Measurements from ENCODE around the gene LRRC1.

The LRRC1 gene

DNA sequence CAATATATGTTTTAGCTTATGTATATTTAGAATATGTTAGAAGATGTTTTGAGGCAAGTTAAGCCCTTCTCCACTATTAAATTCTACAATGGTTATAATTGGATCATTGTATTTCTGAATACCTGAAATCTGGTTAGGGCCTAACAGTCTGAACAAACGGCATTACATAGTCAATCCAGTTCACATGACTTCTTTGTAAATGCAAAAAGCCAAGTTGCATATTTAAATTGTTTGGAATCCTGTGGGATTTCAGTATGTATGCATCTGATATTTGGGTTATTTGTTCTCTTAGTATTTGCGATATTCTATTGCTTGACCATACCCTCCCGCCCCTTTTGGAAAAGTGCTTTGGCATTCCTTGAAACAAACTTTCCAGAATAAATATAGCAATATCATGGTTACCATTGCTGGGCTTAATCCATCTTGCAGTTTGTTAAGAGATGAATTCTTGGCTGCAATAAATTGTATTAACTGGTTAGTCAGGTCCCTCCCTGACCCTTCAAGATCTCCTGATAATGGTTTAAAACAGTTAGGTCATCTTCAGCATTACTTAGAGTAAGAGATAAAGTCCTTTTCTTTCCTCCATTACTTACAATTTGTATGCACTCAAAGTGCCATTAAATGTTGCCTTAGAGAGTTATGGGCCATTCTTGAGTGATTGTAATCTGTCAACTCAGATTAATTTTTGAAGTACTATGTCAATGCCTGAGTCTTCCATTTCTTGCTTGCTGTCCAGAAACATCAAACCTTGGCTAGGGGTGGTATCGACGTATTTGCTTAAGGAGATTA lies 36.5 kb downstream of the LRRC1 start:
- TF ChIP-seq, protein P1, sequence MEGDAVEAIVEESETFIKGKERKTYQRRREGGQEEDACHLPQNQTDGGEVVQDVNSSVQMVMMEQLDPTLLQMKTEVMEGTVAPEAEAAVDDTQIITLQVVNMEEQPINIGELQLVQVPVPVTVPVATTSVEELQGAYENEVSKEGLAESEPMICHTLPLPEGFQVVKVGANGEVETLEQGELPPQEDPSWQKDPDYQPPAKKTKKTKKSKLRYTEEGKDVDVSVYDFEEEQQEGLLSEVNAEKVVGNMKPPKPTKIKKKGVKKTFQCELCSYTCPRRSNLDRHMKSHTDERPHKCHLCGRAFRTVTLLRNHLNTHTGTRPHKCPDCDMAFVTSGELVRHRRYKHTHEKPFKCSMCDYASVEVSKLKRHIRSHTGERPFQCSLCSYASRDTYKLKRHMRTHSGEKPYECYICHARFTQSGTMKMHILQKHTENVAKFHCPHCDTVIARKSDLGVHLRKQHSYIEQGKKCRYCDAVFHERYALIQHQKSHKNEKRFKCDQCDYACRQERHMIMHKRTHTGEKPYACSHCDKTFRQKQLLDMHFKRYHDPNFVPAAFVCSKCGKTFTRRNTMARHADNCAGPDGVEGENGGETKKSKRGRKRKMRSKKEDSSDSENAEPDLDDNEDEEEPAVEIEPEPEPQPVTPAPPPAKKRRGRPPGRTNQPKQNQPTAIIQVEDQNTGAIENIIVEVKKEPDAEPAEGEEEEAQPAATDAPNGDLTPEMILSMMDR (IDR thresholded peaks at IDR 0.05; ENCODE audit: extremely low read depth, missing control alignments) = no peak
- DNase-seq (ENCODE audit: low spot score) = no peak

DNA sequence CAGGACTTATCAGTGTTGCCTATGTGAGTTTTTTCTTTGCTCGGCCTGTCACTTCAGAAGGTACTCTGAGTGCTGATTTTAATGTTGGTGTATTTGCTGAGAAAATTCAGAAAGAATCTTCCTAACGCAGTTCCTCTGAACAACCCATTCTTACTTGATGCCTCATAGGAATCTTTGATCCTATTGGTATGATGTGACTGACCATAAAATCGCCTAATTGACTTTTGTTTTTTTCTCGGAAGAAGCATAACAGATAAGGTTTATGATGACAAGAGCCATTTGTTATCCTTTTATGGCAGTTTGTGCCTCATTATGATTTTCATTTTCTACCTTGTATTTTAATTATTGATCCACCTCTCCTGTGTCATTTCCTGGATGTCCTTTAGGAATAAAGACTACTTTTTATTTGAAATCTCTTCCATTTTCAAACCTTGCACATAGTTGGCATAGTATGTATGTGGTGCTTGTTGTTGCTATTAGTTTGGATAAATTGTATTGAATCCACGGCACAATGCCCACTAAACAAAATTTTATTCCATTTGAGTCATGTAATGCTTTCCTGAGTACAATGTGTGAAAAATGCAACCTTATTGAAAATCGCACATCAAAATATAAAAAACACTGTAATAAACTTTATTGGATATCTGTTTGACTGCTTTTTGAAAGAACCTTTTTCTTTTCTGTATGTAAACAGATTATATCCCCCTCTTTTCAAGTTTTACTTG lies 37.3 kb downstream of the LRRC1 start:
- DNase-seq (ENCODE audit: low spot score) = no peak
- TF ChIP-seq, protein P1 (IDR thresholded peaks at IDR 0.05; ENCODE audit: extremely low read depth, missing control alignments) = no peak

DNA sequence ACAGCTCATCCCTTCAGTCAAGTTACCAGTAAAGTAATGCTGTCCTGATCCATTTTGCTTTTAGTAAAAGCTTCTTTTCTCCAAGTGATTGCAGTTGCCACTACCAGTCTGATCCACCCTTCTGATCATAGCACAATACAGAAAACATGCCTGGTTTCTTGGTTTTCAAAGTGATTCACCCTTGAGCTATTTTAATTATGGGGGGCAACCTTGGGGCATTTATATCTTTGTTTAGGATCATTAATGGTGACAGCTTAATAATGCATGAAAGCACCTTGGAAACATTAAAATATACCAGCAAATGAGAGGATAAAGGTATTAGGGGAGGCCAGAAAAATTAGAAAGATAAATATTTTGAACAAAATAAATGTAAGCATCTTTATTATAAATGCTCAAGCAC lies 38.4 kb downstream of the LRRC1 start:
- TF ChIP-seq, protein P1 (IDR thresholded peaks at IDR 0.05; ENCODE audit: extremely low read depth, missing control alignments) = no peak
- DNase-seq (ENCODE audit: low spot score) = no peak

DNA sequence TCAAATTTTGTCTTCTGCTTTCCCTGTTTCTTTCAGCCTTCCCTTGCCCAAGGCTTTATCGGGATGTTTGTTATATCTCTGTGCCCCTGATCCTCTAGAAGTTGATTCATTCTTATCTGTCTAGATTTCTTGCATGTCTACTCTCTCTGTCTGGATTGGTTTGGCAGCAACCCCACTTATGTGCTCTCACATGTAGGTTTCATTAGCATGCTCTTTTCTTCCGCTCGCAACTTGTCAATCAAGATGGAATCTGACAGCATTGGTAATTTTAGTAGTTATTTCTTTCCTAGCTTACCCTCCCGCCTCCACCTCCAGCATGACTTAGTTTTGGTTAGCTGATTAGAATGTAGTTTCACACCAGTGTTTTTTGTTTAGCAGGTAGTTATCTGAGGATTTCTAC lies 39.3 kb downstream of the LRRC1 start:
- DNase-seq (ENCODE audit: low spot score) = no peak
- TF ChIP-seq, protein P1 (IDR thresholded peaks at IDR 0.05; ENCODE audit: extremely low read depth, missing control alignments) = no peak

DNA sequence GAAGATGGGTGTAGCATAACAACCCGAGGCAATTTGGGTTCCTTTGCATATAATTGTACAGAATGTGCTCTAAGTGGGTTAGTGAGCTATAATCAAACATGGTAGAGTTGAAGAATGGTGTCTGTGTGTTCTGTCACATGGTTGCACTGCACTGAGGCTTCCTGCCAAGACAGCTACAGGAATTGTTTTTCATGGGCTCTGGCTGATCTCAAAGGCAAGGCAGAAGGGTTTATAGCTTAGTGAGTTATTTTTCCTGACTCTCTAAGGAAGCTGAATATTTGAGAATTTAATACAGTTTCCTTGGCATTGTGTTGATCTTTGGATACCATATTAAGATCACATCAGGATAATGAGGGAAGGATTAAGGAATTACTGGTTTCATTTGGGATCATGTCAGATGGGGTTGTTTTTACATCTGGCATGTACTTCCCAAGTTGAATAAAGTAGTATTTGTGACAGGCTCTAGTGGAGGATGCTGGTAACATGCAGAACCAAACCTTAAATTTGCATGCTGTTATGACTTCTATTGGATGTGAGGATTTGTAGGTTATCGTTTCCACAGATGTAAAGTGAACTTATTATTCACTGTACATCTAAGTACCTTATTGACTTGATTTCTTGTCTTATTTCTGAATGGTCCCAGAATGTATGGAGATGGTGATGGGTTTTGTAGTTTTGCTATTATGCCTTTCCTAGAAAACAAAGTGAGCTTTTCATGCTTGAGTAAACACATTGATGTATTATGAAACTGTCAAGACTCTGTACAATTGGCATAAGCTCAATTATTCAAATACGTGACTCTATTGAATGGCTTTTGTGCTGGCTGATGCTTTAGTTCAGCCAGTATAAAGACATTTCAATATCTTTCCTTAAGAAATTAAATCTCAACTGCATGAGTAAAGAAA lies 43.3 kb downstream of the LRRC1 start:
- DNase-seq (ENCODE audit: low spot score) = no peak
- TF ChIP-seq, protein P1 (IDR thresholded peaks at IDR 0.05; ENCODE audit: extremely low read depth, missing control alignments) = no peak

DNA sequence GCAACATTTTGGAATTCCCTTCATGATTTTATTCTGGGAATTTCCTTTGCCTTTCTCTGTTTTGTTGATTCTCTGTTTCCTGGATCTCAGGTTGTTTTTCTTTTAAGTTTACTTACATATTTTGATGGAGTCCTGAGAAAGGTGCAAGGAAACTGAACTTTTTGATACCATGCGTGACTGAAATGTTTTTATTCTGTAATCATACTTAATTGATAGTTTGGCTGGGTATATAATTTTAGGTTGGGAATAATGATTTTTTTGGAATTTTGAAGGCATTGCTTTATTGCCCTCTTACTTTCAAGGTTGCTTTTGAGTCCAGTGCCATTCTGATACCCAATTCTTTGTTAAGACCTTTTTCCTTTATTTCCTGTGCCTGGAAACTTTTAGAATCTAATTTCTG lies 45.2 kb downstream of the LRRC1 start:
- TF ChIP-seq, protein P1 (IDR thresholded peaks at IDR 0.05; ENCODE audit: extremely low read depth, missing control alignments) = no peak
- no peak for DNase-seq (ENCODE audit: low spot score)

All from GM20000 (cell line).